ENCODE measurements around the gene PRR16.

DNA sequence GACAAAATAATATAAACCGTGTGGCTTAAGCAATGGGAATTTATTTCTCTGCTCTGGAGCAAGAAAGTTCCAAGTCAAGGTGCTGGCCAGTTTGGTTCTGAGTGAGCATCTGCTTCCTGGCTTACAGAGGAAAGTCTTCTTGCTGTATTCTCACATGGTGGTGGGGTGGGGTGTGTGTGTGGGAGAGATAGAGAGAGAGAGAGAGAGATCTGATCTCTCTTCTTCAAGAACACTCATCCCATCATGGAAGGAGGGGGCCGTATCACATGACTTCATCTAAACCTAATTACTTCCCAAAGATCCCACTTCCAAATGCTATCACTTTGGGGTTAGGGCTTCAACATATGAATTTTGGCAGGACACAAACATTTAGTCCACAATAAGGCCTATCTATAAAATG, 91.2 kb downstream of the PRR16 start:
- TF ChIP-seq, protein P1, sequence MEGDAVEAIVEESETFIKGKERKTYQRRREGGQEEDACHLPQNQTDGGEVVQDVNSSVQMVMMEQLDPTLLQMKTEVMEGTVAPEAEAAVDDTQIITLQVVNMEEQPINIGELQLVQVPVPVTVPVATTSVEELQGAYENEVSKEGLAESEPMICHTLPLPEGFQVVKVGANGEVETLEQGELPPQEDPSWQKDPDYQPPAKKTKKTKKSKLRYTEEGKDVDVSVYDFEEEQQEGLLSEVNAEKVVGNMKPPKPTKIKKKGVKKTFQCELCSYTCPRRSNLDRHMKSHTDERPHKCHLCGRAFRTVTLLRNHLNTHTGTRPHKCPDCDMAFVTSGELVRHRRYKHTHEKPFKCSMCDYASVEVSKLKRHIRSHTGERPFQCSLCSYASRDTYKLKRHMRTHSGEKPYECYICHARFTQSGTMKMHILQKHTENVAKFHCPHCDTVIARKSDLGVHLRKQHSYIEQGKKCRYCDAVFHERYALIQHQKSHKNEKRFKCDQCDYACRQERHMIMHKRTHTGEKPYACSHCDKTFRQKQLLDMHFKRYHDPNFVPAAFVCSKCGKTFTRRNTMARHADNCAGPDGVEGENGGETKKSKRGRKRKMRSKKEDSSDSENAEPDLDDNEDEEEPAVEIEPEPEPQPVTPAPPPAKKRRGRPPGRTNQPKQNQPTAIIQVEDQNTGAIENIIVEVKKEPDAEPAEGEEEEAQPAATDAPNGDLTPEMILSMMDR (IDR thresholded peaks at IDR 0.05), result no peak
- TF ChIP-seq POLR2AphosphoS5 (IDR thresholded peaks at IDR 0.05; ENCODE audit: low read depth, low read length), result no peak

Data from Panc1 (cell line).